ENCODE measurements around the gene ZNF552.

ZNF552 gene

DNA sequence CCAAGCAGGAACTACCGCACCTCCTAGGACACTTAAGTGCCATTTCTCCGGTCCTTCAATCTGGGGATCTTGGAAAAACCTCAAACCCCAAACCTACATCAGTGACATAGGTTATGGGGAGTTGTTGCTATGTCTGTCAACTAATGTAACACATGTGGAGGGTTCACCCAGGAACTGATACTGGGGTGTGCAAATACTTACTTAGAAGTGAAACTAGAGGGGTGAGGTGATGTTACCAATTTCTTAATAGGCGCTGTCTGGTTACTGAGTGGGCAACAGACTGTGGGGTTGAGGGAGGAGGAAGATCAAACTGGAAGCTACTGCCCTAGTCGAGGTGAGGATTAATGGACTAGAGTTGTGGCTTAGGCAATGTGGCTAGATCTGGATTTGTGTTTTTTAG, 43.3 kb downstream of the ZNF552 start:
- no peak for DNase-seq

- DNase-seq = peak; percentile 76
Observed at GRCh38 chr19:57769345-57770131, 45.2 kb downstream of the ZNF552 start, which contains the start of gene ZNF586. Gene ZNF586 (plus strand): TSS chr19:57769676. CDS start chr19:57769843, 167 bp downstream.

GRCh38 chr19:57759096-57759495, 55.6 kb downstream of the ZNF552 start:
- no peak for DNase-seq

DNA sequence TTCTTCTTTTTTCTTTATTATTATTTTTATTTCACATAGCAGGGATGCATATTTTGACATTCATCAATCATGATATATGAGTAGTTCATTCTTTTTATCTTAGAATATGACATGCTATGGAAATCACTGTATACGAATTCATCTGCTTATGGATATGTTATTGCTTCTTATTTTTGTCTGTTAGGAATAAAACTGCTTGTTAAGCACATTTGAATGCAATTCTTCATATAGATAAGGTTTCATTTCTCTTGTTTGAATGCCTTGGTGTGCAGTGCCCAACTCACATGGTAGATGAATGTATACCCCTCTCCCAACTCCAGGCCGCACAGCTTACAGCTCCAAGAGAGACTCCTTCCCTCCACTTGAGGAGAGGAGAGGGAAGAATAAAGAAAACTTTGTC, 56.8 kb downstream of the ZNF552 start:
- DNase-seq = no peak

All from activated T-cell treated with anti-CD3 and anti-CD28 coated beads for 4 hours (primary cell).